T-helper 2 cell treated with Interferon-gamma antibody and Interleukin-4, amounts not matched to agents 5 μg/mL and 100 μg/mL, for 36 hours (primary cell): ENCODE results near the gene SCRN2.

Source experiments
- DNase-seq: peaks from one replicate; pipeline ENCODE4 v3.0.0; 2021; ENCODE audit warnings: low spot score
- H3K27ac Mint-ChIP-seq: one replicate; pipeline ENCODE4 v1.8.0; 2021; ENCODE audit warnings: mild to moderate bottlenecking, mixed read lengths
- H3K27me3 Mint-ChIP-seq: one replicate; pipeline ENCODE4 v1.8.0; 2021; ENCODE audit warnings: low read depth, mixed read lengths
- H3K36me3 Mint-ChIP-seq: one replicate; pipeline ENCODE4 v1.8.0; 2021; ENCODE audit warnings: low read depth, mixed read lengths
- H3K4me1 Mint-ChIP-seq: one replicate; pipeline ENCODE4 v1.8.0; 2021; ENCODE audit warnings: low read depth, mixed read lengths
- H3K4me3 Mint-ChIP-seq: one replicate; pipeline ENCODE4 v1.8.0; 2022; ENCODE audit warnings: mild to moderate bottlenecking, moderate library complexity, mixed read lengths
- H3K9me3 Mint-ChIP-seq: one replicate; pipeline ENCODE4 v1.8.0; 2021; ENCODE audit warnings: mixed read lengths

Gene SCRN2

GRCh38 chr17:47860386-47860785 lies 19.3 kb upstream of the SCRN2 start:
- peaks cover 10% of the 10 kb centered on the region for H3K4me1 Mint-ChIP-seq
- peaks cover 36% of the 10 kb centered on the region for H3K27me3 Mint-ChIP-seq
- no peaks in the 10 kb centered on the region for H3K9me3 Mint-ChIP-seq
- DNase-seq = no peak
- no peak overlapping the region for H3K4me3 Mint-ChIP-seq
- no peaks in the 10 kb centered on the region for H3K36me3 Mint-ChIP-seq
- no peak overlapping the region for H3K27ac Mint-ChIP-seq

GRCh38 chr17:47857551-47858455 lies 16.7 kb upstream of the SCRN2 start:
- no peaks in the 10 kb centered on the region for H3K36me3 Mint-ChIP-seq
- H3K27me3 Mint-ChIP-seq = peaks cover 59% of the 10 kb centered on the region
- H3K27ac Mint-ChIP-seq = no peak overlapping the region
- H3K9me3 Mint-ChIP-seq = no peaks in the 10 kb centered on the region
- no peak for DNase-seq
- no peak overlapping the region for H3K4me3 Mint-ChIP-seq
- peaks cover 2% of the 10 kb centered on the region for H3K4me1 Mint-ChIP-seq

DNA sequence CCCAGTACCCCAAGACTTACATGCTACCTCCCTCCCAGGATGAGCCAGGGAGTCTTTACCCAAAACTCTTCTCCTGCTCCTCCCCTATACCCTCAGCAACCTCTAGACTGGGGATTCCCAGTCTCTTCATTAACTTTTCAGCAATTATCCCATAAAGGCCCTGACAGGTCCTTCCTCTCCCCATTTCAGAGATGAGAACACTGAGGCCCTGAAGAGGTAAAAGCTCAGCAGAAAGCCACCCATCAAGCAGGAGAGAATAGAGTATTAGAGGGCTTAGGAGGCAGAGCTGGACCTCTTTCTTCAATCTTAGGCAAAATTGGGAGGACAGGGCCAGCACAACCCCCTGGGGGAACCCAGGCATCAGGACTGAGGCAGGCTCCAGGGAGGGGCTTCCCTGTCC lies 15.8 kb upstream of the SCRN2 start:
- no peak overlapping the region for H3K4me3 Mint-ChIP-seq
- H3K27me3 Mint-ChIP-seq = peaks cover 69% of the 10 kb centered on the region
- H3K27ac Mint-ChIP-seq = no peak overlapping the region
- no peaks in the 10 kb centered on the region for H3K36me3 Mint-ChIP-seq
- DNase-seq = no peak
- peaks cover 6% of the 10 kb centered on the region for H3K4me1 Mint-ChIP-seq
- no peaks in the 10 kb centered on the region for H3K9me3 Mint-ChIP-seq

- peaks cover 8% of the 10 kb centered on the region for H3K4me1 Mint-ChIP-seq
- no peak for DNase-seq
- H3K27me3 Mint-ChIP-seq = peaks cover 74% of the 10 kb centered on the region
- no peak overlapping the region for H3K27ac Mint-ChIP-seq
- no peaks in the 10 kb centered on the region for H3K36me3 Mint-ChIP-seq
- H3K9me3 Mint-ChIP-seq = no peaks in the 10 kb centered on the region
- no peak overlapping the region for H3K4me3 Mint-ChIP-seq
These were observed 14.7 kb upstream of the SCRN2 start for GRCh38 chr17:47855737-47856136.

- Mint-ChIP-seq H3K9me3 (no peaks in the 10 kb centered on the region), H3K36me3 (no peaks in the 10 kb centered on the region), H3K27me3 (peaks cover 85% of the 10 kb centered on the region), H3K27ac (no peak overlapping the region), H3K4me1 (peaks cover 8% of the 10 kb centered on the region), H3K4me3 (no peak overlapping the region)
- DNase-seq = no peak
These were observed 12.5 kb upstream of the SCRN2 start for GRCh38 chr17:47853616-47854015.

DNA sequence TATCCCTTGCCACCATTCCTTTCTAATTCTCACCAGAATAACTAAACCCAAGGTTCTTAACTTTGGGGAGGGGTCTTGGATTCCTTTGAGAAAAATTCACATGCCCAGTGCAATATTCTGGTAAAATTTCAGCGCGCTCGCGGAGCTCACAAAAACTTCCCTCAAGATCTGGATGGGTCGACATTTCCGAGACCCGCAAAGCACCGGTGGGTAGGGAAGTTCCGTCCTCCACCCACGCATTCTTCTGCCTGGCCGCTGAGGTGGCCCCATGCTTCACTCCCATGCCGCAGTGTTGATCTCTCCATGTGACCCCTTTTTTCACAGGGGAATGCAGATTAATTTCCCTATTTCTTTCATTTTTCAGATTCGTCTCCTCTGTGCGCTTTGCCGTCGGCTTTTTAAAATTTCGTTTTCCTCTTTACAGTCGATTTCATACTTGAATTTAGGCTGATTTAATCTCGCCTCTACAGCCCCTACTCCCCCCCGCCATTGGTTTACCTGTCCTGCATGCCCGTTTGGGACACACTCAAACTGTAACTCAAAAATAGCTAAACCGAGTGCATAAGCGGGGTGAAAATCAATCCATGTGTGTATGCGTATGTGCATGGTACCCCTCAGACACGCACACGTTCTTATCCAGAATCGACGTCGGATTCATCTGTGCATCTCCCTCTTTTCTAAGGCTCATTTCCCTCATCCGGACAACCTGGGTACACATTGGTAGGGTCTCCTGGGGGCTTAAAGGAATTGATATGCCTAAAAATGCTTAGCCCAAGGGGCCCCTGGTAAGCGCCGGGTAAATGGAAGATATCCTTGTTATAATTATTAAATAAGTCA lies 11.3 kb upstream of the SCRN2 start:
- Mint-ChIP-seq H3K4me1 (peaks cover 8% of the 10 kb centered on the region), H3K27ac (no peak overlapping the region), H3K27me3 (peaks cover 85% of the 10 kb centered on the region), H3K4me3 (peak overlapping the region; percentile 2), H3K36me3 (no peaks in the 10 kb centered on the region), H3K9me3 (no peaks in the 10 kb centered on the region)
- peak; percentile 20 for DNase-seq

DNA sequence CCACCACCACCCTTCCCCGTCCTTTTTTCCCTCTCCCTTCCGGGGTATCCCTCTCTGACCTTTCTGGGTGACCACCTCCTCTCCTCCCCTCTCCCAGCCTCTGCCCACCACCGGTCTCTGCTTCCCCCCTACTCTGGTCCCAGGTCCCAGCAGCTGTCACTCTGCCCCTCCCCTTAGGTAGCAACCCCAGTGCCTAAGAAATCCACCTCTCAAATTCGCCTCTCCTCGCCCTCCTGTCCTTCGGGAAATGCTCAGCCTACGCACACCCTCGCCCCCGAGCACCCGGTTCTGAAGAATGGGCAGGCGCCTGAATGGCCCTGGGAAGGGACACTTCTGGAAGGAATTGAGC lies 10.7 kb upstream of the SCRN2 start:
- peaks cover 8% of the 10 kb centered on the region for H3K4me1 Mint-ChIP-seq
- no peaks in the 10 kb centered on the region for H3K36me3 Mint-ChIP-seq
- peak overlapping the region; percentile 2 for H3K4me3 Mint-ChIP-seq
- DNase-seq = no peak
- H3K9me3 Mint-ChIP-seq = no peaks in the 10 kb centered on the region
- no peak overlapping the region for H3K27ac Mint-ChIP-seq
- peaks cover 87% of the 10 kb centered on the region for H3K27me3 Mint-ChIP-seq

DNA sequence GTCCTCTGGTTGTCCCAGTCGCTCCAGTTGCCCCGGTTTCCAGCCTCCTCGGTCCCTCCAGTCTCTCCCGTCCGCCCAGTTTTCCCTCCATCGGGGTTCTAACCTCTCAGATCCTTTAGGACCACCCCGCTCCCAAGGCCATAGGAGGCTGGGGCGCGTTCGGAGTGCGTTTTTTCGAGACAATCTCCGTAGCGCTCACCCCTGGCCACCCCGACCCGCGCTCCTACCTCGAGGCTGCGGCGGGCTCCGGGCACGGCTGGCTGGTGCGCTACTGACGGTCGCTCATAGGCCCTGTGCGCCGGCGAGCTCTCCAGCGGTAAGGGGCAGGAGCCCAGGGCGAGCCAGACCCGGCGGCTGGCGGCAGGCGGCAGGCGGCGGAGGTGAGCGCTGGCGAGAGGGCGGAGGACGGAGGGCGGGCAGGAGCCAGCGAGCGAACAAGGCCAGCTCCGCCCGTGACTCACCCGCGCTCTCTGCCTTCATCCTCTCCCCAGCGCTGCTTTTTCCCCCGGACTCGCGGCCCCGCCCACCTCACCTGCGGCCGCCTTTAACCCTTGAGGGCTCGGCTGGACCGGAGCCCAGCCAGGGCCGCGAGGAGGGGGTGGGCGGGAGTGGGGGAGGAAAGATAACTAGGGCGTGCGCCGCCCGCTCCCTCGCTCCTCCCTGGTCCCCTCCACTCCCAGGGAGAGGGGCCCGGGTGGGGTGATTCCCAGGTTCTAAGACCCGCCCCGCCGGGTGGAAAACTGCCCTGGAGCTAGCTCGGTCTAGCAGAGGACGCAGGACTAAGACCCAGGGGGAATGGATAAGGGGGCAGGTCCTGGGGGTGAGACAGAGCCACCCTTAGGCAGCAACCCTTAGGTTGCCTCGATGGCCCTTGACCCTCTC lies 9.9 kb upstream of the SCRN2 start, which contains the start of gene SP6:
Gene SP6, minus strand, starts transcription at position 472 of the 882 bp plus-strand sequence. CDS start 2,734 bp downstream, outside the sequence.
- peaks cover 8% of the 10 kb centered on the region for H3K4me1 Mint-ChIP-seq
- H3K9me3 Mint-ChIP-seq = no peaks in the 10 kb centered on the region
- peak; percentile 65 for DNase-seq
- H3K36me3 Mint-ChIP-seq = no peaks in the 10 kb centered on the region
- H3K27ac Mint-ChIP-seq = no peak within 1 kb of the TSS
- peak within 1 kb of the TSS; percentile 47 for H3K4me3 Mint-ChIP-seq
- peaks cover 87% of the 10 kb centered on the region for H3K27me3 Mint-ChIP-seq

- Mint-ChIP-seq H3K27ac (no peak overlapping the region), H3K36me3 (no peaks in the 10 kb centered on the region), H3K27me3 (peaks cover 87% of the 10 kb centered on the region), H3K4me1 (peaks cover 8% of the 10 kb centered on the region), H3K4me3 (peak overlapping the region; percentile 47), H3K9me3 (no peaks in the 10 kb centered on the region)
- DNase-seq = no peak
These were observed 9.3 kb upstream of the SCRN2 start for GRCh38 chr17:47850373-47850691.

- no peaks in the 10 kb centered on the region for H3K36me3 Mint-ChIP-seq
- no peaks in the 10 kb centered on the region for H3K9me3 Mint-ChIP-seq
- H3K27ac Mint-ChIP-seq = no peak overlapping the region
- H3K27me3 Mint-ChIP-seq = peaks cover 75% of the 10 kb centered on the region
- H3K4me3 Mint-ChIP-seq = no peak overlapping the region
- H3K4me1 Mint-ChIP-seq = peaks cover 9% of the 10 kb centered on the region
- no peak for DNase-seq
These were observed 7.1 kb upstream of the SCRN2 start for GRCh38 chr17:47848198-47848513.

DNA sequence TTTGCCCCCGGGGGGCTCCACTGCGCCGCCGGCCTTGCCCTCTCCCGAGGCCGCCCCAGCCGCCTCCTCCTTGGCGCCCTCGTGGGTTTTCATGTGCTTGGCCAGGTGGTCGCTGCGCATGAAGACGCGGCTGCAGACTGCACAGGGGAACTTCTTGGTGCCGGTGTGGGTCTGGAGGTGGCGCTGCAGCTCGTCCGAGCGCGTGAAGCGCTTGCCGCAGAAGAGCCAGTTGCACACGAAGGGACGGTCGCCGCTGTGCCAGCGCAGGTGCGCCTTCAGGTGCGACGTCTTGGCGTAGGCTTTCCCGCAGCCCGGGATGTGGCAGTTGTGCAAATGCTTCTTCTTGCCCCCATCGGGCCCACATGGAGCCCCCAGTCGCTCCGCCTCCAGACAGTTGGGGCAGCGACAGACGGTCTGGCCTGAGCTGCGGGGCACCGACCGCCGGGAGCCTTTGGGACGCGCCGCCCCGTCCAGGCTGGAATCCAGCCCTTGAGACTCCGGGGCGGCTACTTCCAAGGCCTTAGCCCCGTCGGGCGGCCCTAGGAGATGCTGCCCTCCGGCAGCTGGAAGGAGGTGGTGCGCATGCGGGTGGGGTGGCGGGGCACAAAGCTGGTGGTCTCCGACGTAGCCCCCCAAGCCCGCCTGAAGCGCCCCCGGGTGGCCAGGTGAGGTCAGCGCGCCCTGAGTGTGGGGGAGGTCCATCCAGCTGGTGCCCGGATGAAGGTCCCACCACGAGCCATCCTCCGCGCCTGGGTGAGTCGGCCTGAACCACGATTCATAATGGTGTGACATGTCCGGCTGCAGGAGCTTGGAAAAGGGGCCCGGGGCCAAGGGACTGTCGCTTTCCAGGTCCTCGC lies 6.5 kb upstream of the SCRN2 start:
- H3K4me1 Mint-ChIP-seq = peaks cover 10% of the 10 kb centered on the region
- H3K4me3 Mint-ChIP-seq = no peak overlapping the region
- H3K27ac Mint-ChIP-seq = no peak overlapping the region
- H3K9me3 Mint-ChIP-seq = no peaks in the 10 kb centered on the region
- no peaks in the 10 kb centered on the region for H3K36me3 Mint-ChIP-seq
- peaks cover 70% of the 10 kb centered on the region for H3K27me3 Mint-ChIP-seq
- DNase-seq = no peak

GRCh38 chr17:47846716-47847340 lies 5.8 kb upstream of the SCRN2 start:
- H3K4me1 Mint-ChIP-seq = peaks cover 8% of the 10 kb centered on the region
- DNase-seq = no peak
- no peak overlapping the region for H3K27ac Mint-ChIP-seq
- no peaks in the 10 kb centered on the region for H3K9me3 Mint-ChIP-seq
- no peaks in the 10 kb centered on the region for H3K36me3 Mint-ChIP-seq
- H3K27me3 Mint-ChIP-seq = peaks cover 62% of the 10 kb centered on the region
- H3K4me3 Mint-ChIP-seq = no peak overlapping the region

DNA sequence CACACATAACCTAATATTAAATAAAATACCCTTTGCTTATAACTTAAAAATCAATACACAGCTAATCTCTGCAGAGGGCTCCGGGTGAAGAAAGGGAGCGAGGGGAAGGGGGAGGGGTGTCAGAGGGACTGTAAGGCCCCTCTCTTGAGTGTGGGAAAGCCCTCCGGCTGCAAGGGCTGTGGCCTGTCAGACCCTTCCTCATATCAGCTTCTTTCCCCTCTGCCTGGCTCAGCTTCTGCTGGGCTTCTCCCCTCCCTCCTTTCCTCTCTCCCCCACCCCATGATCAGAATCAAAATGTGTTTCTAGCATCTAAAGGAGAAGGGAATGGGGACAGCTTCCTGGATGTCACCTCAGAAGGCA lies 4.6 kb upstream of the SCRN2 start:
- DNase-seq = no peak
- peaks cover 57% of the 10 kb centered on the region for H3K27me3 Mint-ChIP-seq
- no peaks in the 10 kb centered on the region for H3K36me3 Mint-ChIP-seq
- H3K27ac Mint-ChIP-seq = no peak overlapping the region
- H3K4me1 Mint-ChIP-seq = peaks cover 13% of the 10 kb centered on the region
- H3K9me3 Mint-ChIP-seq = no peaks in the 10 kb centered on the region
- no peak overlapping the region for H3K4me3 Mint-ChIP-seq
